Measurements from ENCODE around the gene CEP104. TPM values are rescaled to one million over a fixed set of nuclear protein-coding genes. Genes with fewer than 3 reads are reported as not detected.
A peak's percentile ranks its signal among the peaks of the same experiment; 100 is the strongest.

The CEP104 gene
- total and polyA plus RNA-seq, 9 of the 15 experiments (the other 6 are each of a cell fraction or from before 2014, with no cell fraction given), result 11.2 to 63.4 (median 42.6) TPM

GRCh38 chr1:3774946-3775489, 82.0 kb downstream of the CEP104 start (continued):
- TF ChIP-seq KDM2B (CRISPR knock-in tag; IDR thresholded peaks at IDR 0.05), result no peak
- TF ChIP-seq PHTF2 (CRISPR knock-in tag; IDR thresholded peaks at IDR 0.05), result no peak
- peak; percentile 76; the same call in 1 of the 2 replicates for TF ChIP-seq HES1 (IDR thresholded peaks at IDR 0.05; ENCODE audit: low read depth)
- 0 out of 2 replicates have a peak, but pooled peaks have one; percentile 75 for TF ChIP-seq ELF4 (CRISPR knock-in tag; IDR thresholded peaks at IDR 0.05)
- TF ChIP-seq MYBL2 (IDR thresholded peaks at IDR 0.05; ENCODE audit: low read depth), result no peak
- no peak for TF ChIP-seq MYBL2 (CRISPR knock-in tag; IDR thresholded peaks at IDR 0.05; ENCODE audit: borderline replicate concordance)
- TF ChIP-seq ZNF609 (CRISPR knock-in tag; IDR thresholded peaks at IDR 0.05; ENCODE audit: borderline replicate concordance), result 0 out of 2 replicates have a peak, but pooled peaks have one; percentile 61
- TF ChIP-seq BACH1 (tag; IDR thresholded peaks at IDR 0.05), result no peak
- TF ChIP-seq RBM22 (IDR thresholded peaks at IDR 0.05; ENCODE audit: low read depth, low read length, poor library complexity, severe bottlenecking), result no peak
- TF ChIP-seq ZNF134 (CRISPR knock-in tag; conservative IDR thresholded peaks at IDR 0.05), result peak; percentile 70; the same call in 1 of the 2 replicates
- peak; percentile 37; the same call in 1 of the 2 replicates for TF ChIP-seq ZFX (CRISPR knock-in tag; IDR thresholded peaks at IDR 0.05)
- peak; percentile 58; the same call in 1 of the 2 replicates for TF ChIP-seq TFAP4 (CRISPR knock-in tag; IDR thresholded peaks at IDR 0.05; ENCODE audit: borderline replicate concordance)
- no peak for TF ChIP-seq KDM5B (IDR thresholded peaks at IDR 0.05; ENCODE audit: insufficient replicate concordance, low read depth, low read length)
- TF ChIP-seq PHF20 (IDR thresholded peaks at IDR 0.05; ENCODE audit: partially characterized antibody), result no peak
- TF ChIP-seq CREB5 (CRISPR knock-in tag; IDR thresholded peaks at IDR 0.05), result no peak
- TF ChIP-seq FOXP1 (CRISPR knock-in tag; IDR thresholded peaks at IDR 0.05), result no peak
- no peak for TF ChIP-seq ZNF512 (tag; IDR thresholded peaks at IDR 0.05)
